KOPT-K1 (cell line): ENCODE data around the gene TAS2R8.

ENCODE experiments used
- H3K27ac ChIP-seq: fragments of 200-600 bp; sonication (generic); 2 replicates; pipeline ENCODE4 v1.5.1; 2016; ENCODE audit warnings: antibody characterized with exemption, mild to moderate bottlenecking, low read depth, low read length; ENCODE audit not compliant: poor library complexity, severe bottlenecking
- H3K36me3 ChIP-seq: fragments of 200-600 bp; sonication (generic); 2 replicates; pipeline ENCODE4 v1.5.1; 2017; ENCODE audit warnings: antibody characterized with exemption, mild to moderate bottlenecking, low read length, moderate library complexity; ENCODE audit not compliant: insufficient read depth
- H3K9me3 ChIP-seq: fragments of 200-600 bp; sonication (generic); 2 replicates; pipeline ENCODE4 v1.5.1; 2017; ENCODE audit warnings: antibody characterized with exemption, low read length, mild to moderate bottlenecking; ENCODE audit not compliant: insufficient read depth, poor library complexity, severe bottlenecking

TAS2R8 gene

GRCh38 chr12:10807186-10807585 lies at the start of gene TAS2R8:
TSS of gene TAS2R8 (minus strand) at chr12:10807286. CDS start at chr12:10806980, 306 bp downstream.
- H3K27ac ChIP-seq: no peak within 1 kb of the TSS
- H3K36me3 ChIP-seq: no peaks in the 10 kb centered on the region
- no peaks in the 10 kb centered on the region for H3K9me3 ChIP-seq

GRCh38 chr12:10855807-10856206 lies 48.7 kb upstream of the TAS2R8 start:
- Histone ChIP-seq H3K36me3 (peaks cover 27% of the 10 kb centered on the region; the same call in 1 of the 2 replicates), H3K9me3 (peaks cover 41% of the 10 kb centered on the region), H3K27ac (no peak overlapping the region)

- peaks cover 39% of the 10 kb centered on the region for H3K9me3 ChIP-seq
- peaks cover 25% of the 10 kb centered on the region; the same call in 1 of the 2 replicates for H3K36me3 ChIP-seq
- H3K27ac ChIP-seq: no peak overlapping the region
Measured at GRCh38 chr12:10853776-10854175, 46.7 kb upstream of the TAS2R8 start.

GRCh38 chr12:10851243-10851858 lies 44.3 kb upstream of the TAS2R8 start:
- peaks cover 15% of the 10 kb centered on the region for H3K9me3 ChIP-seq
- H3K27ac ChIP-seq: no peak overlapping the region
- peaks cover 17% of the 10 kb centered on the region; the same call in 1 of the 2 replicates for H3K36me3 ChIP-seq

- Histone ChIP-seq H3K9me3 (no peaks in the 10 kb centered on the region), H3K36me3 (peaks cover 7% of the 10 kb centered on the region; the same call in 1 of the 2 replicates), H3K27ac (peak within 1 kb of the TSS; percentile 8)
Measured at GRCh38 chr12:10849425-10849878, 42.4 kb upstream of the TAS2R8 start, which contains the start of gene PRR4. TSS of gene PRR4 (minus strand) at chr12:10849475. CDS start at chr12:10849437, 38 bp downstream.

- Histone ChIP-seq H3K36me3 (peaks cover 7% of the 10 kb centered on the region; the same call in 1 of the 2 replicates), H3K27ac (no peak overlapping the region), H3K9me3 (no peaks in the 10 kb centered on the region)
Measured at GRCh38 chr12:10847744-10848143, 40.7 kb upstream of the TAS2R8 start.

- H3K36me3 ChIP-seq: peaks cover 7% of the 10 kb centered on the region; the same call in 1 of the 2 replicates
- H3K9me3 ChIP-seq: no peaks in the 10 kb centered on the region
- no peak overlapping the region for H3K27ac ChIP-seq
Measured at GRCh38 chr12:10842862-10843261, 35.8 kb upstream of the TAS2R8 start.

- no peaks in the 10 kb centered on the region for H3K9me3 ChIP-seq
- H3K27ac ChIP-seq: no peak overlapping the region
- no peaks in the 10 kb centered on the region; the same call in 1 of the 2 replicates for H3K36me3 ChIP-seq
Measured at GRCh38 chr12:10838461-10838860, 31.4 kb upstream of the TAS2R8 start.

- Histone ChIP-seq H3K36me3 (no peaks in the 10 kb centered on the region), H3K9me3 (no peaks in the 10 kb centered on the region), H3K27ac (no peak overlapping the region)
Measured at GRCh38 chr12:10829994-10830393, 22.9 kb upstream of the TAS2R8 start.

- H3K27ac ChIP-seq: no peak within 1 kb of the TSS
- H3K9me3 ChIP-seq: no peaks in the 10 kb centered on the region
- H3K36me3 ChIP-seq: no peaks in the 10 kb centered on the region
Measured at GRCh38 chr12:10826258-10826657, 19.2 kb upstream of the TAS2R8 start, which contains the start of gene TAS2R10. TSS of gene TAS2R10 (minus strand) at chr12:10826358. CDS start at chr12:10826269, 89 bp downstream.

GRCh38 chr12:10824957-10825356 lies 17.9 kb upstream of the TAS2R8 start:
- Histone ChIP-seq H3K27ac (no peak overlapping the region), H3K9me3 (no peaks in the 10 kb centered on the region), H3K36me3 (no peaks in the 10 kb centered on the region)

- Histone ChIP-seq H3K9me3 (no peaks in the 10 kb centered on the region), H3K36me3 (no peaks in the 10 kb centered on the region), H3K27ac (no peak overlapping the region)
Measured at GRCh38 chr12:10811883-10812536, 4.9 kb upstream of the TAS2R8 start.

GRCh38 chr12:10810068-10810467 lies 3.0 kb upstream of the TAS2R8 start, which contains the start of gene TAS2R9:
TSS of gene TAS2R9 (minus strand) at chr12:10810168. CDS start at chr12:10810075, 93 bp downstream.
- no peaks in the 10 kb centered on the region for H3K36me3 ChIP-seq
- H3K9me3 ChIP-seq: no peaks in the 10 kb centered on the region
- H3K27ac ChIP-seq: no peak within 1 kb of the TSS

GRCh38 chr12:10802587-10802986 lies 4.5 kb downstream of the TAS2R8 start, which contains the start of gene TAS2R7:
TSS of gene TAS2R7 (minus strand) at chr12:10802627. CDS start at chr12:10802570, 57 bp downstream.
- no peaks in the 10 kb centered on the region for H3K9me3 ChIP-seq
- no peaks in the 10 kb centered on the region for H3K36me3 ChIP-seq
- H3K27ac ChIP-seq: no peak within 1 kb of the TSS

- H3K36me3 ChIP-seq: no peaks in the 10 kb centered on the region
- no peak overlapping the region for H3K27ac ChIP-seq
- H3K9me3 ChIP-seq: no peaks in the 10 kb centered on the region
Measured at GRCh38 chr12:10801741-10802140, 5.3 kb downstream of the TAS2R8 start.
